Astrocyte of the cerebellum (primary cell): ENCODE measurements around the gene TSPAN10.

Source experiments
- DNase-seq: peaks from one replicate; pipeline ENCODE4 v3.0.0-alpha.2; 2011; ENCODE audit warnings: low read depth
- H3K4me3 ChIP-seq: 2 replicates; pipeline ENCODE4 v1.5.1; 2011; ENCODE audit warnings: mild to moderate bottlenecking, low read depth, low read length, moderate library complexity
- in situ Hi-C: cut with HindIII; loops from 2 replicates; pipeline ENCODE4 v1.10.0; 2017; ENCODE audit warnings: low sequenced_read_pairs
- TF ChIP-seq, protein P1 (sequence below): IDR thresholded peaks from 2 replicates; pipeline ENCODE4 v1.5.1; 2012; ENCODE audit warnings: low read length, low read depth, moderate library complexity, mild to moderate bottlenecking; ENCODE audit errors: missing control alignments

Gene TSPAN10

GRCh38 chr17:81696218-81696941 is 59.4 kb downstream of the TSPAN10 start:
- DNase-seq, result no peak
- TF ChIP-seq, protein P1, sequence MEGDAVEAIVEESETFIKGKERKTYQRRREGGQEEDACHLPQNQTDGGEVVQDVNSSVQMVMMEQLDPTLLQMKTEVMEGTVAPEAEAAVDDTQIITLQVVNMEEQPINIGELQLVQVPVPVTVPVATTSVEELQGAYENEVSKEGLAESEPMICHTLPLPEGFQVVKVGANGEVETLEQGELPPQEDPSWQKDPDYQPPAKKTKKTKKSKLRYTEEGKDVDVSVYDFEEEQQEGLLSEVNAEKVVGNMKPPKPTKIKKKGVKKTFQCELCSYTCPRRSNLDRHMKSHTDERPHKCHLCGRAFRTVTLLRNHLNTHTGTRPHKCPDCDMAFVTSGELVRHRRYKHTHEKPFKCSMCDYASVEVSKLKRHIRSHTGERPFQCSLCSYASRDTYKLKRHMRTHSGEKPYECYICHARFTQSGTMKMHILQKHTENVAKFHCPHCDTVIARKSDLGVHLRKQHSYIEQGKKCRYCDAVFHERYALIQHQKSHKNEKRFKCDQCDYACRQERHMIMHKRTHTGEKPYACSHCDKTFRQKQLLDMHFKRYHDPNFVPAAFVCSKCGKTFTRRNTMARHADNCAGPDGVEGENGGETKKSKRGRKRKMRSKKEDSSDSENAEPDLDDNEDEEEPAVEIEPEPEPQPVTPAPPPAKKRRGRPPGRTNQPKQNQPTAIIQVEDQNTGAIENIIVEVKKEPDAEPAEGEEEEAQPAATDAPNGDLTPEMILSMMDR, result no peak
- H3K4me3 ChIP-seq, result no peak overlapping the region
- in situ Hi-C loops, result no loop called here

GRCh38 chr17:81697261-81698044 is 60.5 kb downstream of the TSPAN10 start:
- in situ Hi-C loops, result no loop called here
- no peak for DNase-seq

More at GRCh38 chr17:81697261-81698044, 60.5 kb downstream of the TSPAN10 start:
- TF ChIP-seq, protein P1, result no peak
- no peak overlapping the region for H3K4me3 ChIP-seq
